ENCODE measurements around the gene CRNKL1. TPM values are rescaled to one million over a fixed set of nuclear protein-coding genes. Genes with fewer than 3 reads are reported as not detected.

Gene CRNKL1
- total RNA-seq, 2 donors from 2014 or later: 17.3 to 24.5 TPM

GRCh38 chr20:20037960-20038359, 14.3 kb downstream of the CRNKL1 start:
- no peak for TF ChIP-seq CTCF (IDR thresholded peaks at IDR 0.05)
- DNase-seq (ENCODE audit: low spot score) (no peak), ATAC-seq (ENCODE audit: insufficient number of reproducible peaks, low FRiP score, low read depth) (no peak)
- H3K36me3 ChIP-seq: peaks cover 73% of the 10 kb centered on the region
- H3K27ac ChIP-seq: no peak overlapping the region
- H3K27me3 ChIP-seq (replicated peaks; ENCODE audit: insufficient read depth): no peaks in the 10 kb centered on the region
- H3K4me3 ChIP-seq: no peak overlapping the region
- H3K4me1 ChIP-seq (ENCODE audit: control insufficient read depth in 1 of 2, low read depth in 2 of 2): peaks cover 0 to 6% of the 10 kb centered on the region in 2 donors
- no peaks in the 10 kb centered on the region for H3K9me3 ChIP-seq

- H3K36me3 ChIP-seq: peaks cover 72% of the 10 kb centered on the region
- peaks cover 0 to 6% of the 10 kb centered on the region in 2 donors for H3K4me1 ChIP-seq (ENCODE audit: control insufficient read depth in 1 of 2, low read depth in 2 of 2)
- H3K4me3 ChIP-seq: no peak overlapping the region
- TF ChIP-seq CTCF (IDR thresholded peaks at IDR 0.05): no peak
- no peak for ATAC-seq (ENCODE audit: insufficient number of reproducible peaks, low FRiP score, low read depth)
- no peaks in the 10 kb centered on the region for H3K9me3 ChIP-seq
- no peaks in the 10 kb centered on the region for H3K27me3 ChIP-seq (replicated peaks; ENCODE audit: insufficient read depth)
- DNase-seq (ENCODE audit: low spot score): no peak
- no peak overlapping the region for H3K27ac ChIP-seq
These were observed 15.5 kb downstream of the CRNKL1 start for GRCh38 chr20:20036756-20037155.

- Histone ChIP-seq H3K27me3 (replicated peaks; ENCODE audit: insufficient read depth) (no peaks in the 10 kb centered on the region), H3K27ac (no peak overlapping the region), H3K4me3 (no peak overlapping the region), H3K9me3 (no peaks in the 10 kb centered on the region), H3K36me3 (peaks cover 55% of the 10 kb centered on the region), H3K4me1 (ENCODE audit: control insufficient read depth in 1 of 2, low read depth in 2 of 2) (peaks cover 0 to 6% of the 10 kb centered on the region in 2 donors)
- no peak for ATAC-seq (ENCODE audit: insufficient number of reproducible peaks, low FRiP score, low read depth)
- no peak for TF ChIP-seq CTCF (IDR thresholded peaks at IDR 0.05)
- no peak for DNase-seq (ENCODE audit: low spot score)
These were observed 17.8 kb downstream of the CRNKL1 start for GRCh38 chr20:20034486-20034885.

- H3K4me1 ChIP-seq (ENCODE audit: control insufficient read depth in 1 of 2, low read depth in 2 of 2): peaks cover 3 to 9% of the 10 kb centered on the region in 2 donors
- ATAC-seq (ENCODE audit: insufficient number of reproducible peaks, low FRiP score, low read depth): no peak
- H3K27me3 ChIP-seq (replicated peaks; ENCODE audit: insufficient read depth): no peaks in the 10 kb centered on the region
These were observed 20.5 kb downstream of the CRNKL1 start for GRCh38 chr20:20031790-20032189.

GRCh38 chr20:20027284-20027683, 25.0 kb downstream of the CRNKL1 start:
- ATAC-seq (ENCODE audit: insufficient number of reproducible peaks, low FRiP score, low read depth) (no peak), DNase-seq (ENCODE audit: low spot score) (no peak)
- no peak for TF ChIP-seq CTCF (IDR thresholded peaks at IDR 0.05)
- Histone ChIP-seq H3K9me3 (no peaks in the 10 kb centered on the region), H3K36me3 (peaks cover 7% of the 10 kb centered on the region), H3K27me3 (replicated peaks; ENCODE audit: insufficient read depth) (no peaks in the 10 kb centered on the region), H3K4me1 (ENCODE audit: control insufficient read depth in 1 of 2, low read depth in 2 of 2) (peaks cover 3 to 11% of the 10 kb centered on the region in 2 donors), H3K4me3 (no peak overlapping the region), H3K27ac (peak overlapping the region in 1 of 2 donors; percentile 42)

More at GRCh38 chr20:20031790-20032189, 20.5 kb downstream of the CRNKL1 start:
- DNase-seq (ENCODE audit: low spot score): no peak
- Histone ChIP-seq H3K36me3 (peaks cover 36% of the 10 kb centered on the region), H3K4me3 (no peak overlapping the region), H3K9me3 (no peaks in the 10 kb centered on the region), H3K27ac (no peak overlapping the region)
- no peak for TF ChIP-seq CTCF (IDR thresholded peaks at IDR 0.05)
